ENCODE results near the gene PRSS27.

PRSS27 gene

DNA sequence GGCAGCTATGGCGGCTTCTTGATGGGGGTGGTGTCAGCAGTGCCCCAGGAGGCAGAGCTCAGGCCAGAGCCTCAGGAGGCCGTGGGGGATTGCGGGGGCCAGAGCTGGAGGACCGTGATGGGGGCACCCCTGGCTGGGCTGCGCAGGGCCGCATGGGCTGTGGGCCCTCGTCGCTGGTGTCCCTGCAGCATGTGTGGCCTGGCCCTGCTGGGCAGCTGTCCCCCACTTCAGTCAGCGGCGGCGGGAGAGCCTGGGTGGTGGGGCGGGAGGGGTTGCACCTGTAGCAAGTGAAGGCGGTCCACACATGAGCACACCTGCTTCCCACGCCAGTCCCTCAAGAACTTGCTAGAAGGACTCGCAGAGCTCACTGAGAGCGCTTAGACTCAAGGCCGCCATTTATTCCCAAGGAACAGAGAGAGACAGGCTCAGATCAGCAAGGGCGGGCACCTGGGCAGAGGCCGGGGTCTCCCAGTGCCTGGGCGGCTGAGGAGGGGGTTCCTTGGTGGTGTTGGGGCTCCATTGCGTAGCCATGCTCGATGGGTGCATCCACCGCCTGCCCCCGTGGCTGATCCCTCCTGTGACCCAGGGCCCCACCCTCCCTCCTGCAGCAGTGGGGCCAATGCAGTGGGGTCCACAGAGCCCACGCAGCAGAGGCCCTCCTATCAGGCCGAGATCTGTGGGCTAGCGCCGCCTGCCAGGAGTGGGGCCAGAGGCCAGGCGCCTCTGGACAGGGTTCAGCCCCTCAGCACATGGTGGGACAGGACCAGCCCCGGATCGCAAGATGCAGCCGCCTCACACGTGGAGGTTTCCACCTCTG, 15.7 kb downstream of the PRSS27 start:
- Histone ChIP-seq H3K27me3 (ENCODE audit: control insufficient read depth, low read length) (no peaks in the 10 kb centered on the region), H3K9me2 (replicated peaks; ENCODE audit: control insufficient read depth, low read length) (no peaks in the 10 kb centered on the region), H3K4me1 (ENCODE audit: control insufficient read depth, low read length) (no peaks in the 10 kb centered on the region), H3K27ac (ENCODE audit: low read depth, low read length) (no peak overlapping the region), H4K20me1 (ENCODE audit: control insufficient read depth, insufficient read depth, low read depth, low read length) (no peaks in the 10 kb centered on the region), H3K4me3 (ENCODE audit: low read length) (no peak overlapping the region), H3K36me3 (ENCODE audit: control insufficient read depth, low read length) (peaks cover 15% of the 10 kb centered on the region; the same call in 1 of the 2 replicates), H3K4me2 (ENCODE audit: low read length) (no peak overlapping the region), H3K79me2 (ENCODE audit: control insufficient read depth, low read length) (no peaks in the 10 kb centered on the region), H3K9me3 (ENCODE audit: control insufficient read depth, insufficient read depth, low read length) (no peaks in the 10 kb centered on the region), H3F3A (ENCODE audit: control insufficient read depth, insufficient read depth) (no peaks in the 10 kb centered on the region)
- no peak for TF ChIP-seq EZH2phosphoT487 (IDR thresholded peaks at IDR 0.05; ENCODE audit: borderline replicate concordance, low read length)
- TF ChIP-seq, protein P1, sequence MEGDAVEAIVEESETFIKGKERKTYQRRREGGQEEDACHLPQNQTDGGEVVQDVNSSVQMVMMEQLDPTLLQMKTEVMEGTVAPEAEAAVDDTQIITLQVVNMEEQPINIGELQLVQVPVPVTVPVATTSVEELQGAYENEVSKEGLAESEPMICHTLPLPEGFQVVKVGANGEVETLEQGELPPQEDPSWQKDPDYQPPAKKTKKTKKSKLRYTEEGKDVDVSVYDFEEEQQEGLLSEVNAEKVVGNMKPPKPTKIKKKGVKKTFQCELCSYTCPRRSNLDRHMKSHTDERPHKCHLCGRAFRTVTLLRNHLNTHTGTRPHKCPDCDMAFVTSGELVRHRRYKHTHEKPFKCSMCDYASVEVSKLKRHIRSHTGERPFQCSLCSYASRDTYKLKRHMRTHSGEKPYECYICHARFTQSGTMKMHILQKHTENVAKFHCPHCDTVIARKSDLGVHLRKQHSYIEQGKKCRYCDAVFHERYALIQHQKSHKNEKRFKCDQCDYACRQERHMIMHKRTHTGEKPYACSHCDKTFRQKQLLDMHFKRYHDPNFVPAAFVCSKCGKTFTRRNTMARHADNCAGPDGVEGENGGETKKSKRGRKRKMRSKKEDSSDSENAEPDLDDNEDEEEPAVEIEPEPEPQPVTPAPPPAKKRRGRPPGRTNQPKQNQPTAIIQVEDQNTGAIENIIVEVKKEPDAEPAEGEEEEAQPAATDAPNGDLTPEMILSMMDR (IDR thresholded peaks at IDR 0.05; ENCODE audit: low read depth, low read length, poor library complexity, severe bottlenecking), result no peak

DNA sequence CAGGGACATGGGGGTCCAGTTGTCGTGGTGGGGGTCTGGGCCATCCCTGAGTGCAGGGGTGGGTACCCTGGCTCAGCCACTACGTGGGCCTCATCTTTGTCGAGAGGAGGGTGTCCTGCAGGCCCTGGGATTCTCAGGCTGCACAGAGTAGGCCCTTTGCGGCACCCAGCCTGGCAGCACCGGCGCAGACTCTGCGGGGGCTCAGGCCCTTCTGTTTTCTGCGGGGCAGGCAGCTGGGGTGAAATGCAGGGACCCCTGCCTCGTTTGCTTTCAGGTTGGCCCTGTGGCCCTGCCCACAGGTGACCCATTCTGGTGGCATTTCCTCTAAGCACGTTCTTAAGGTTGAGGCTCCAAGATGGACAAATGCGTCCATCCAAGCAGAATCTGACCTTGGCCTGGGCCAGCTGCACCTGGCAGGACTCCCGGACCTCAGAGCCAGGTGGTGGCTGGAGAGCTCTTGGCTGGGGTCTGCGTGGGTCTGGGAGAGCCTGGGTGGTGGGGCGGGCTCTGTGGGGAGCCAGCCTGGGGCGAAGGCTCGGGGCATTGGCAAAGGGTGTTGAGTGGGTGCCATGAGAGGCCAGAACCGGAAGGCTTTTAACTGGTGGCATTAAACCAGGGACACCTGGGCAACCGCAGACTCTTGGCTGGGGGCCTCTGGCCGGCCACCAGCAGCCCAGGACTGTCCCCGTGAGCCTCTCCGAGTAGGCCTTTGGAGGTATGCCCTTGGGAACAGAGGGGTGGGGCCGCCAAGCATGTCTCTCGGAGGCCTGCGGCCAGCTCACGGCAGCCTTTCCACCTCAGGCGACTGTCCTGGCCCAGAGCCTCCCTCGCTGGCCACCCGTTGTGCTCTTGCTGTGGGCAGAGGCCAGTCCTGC, 16.9 kb downstream of the PRSS27 start:
- H3K4me3 ChIP-seq (ENCODE audit: low read length), result no peak overlapping the region
- no peak overlapping the region for H3K27ac ChIP-seq (ENCODE audit: low read depth, low read length)
- H3K79me2 ChIP-seq (ENCODE audit: control insufficient read depth, low read length), result no peaks in the 10 kb centered on the region
- TF ChIP-seq, protein P1 (IDR thresholded peaks at IDR 0.05; ENCODE audit: low read depth, low read length, poor library complexity, severe bottlenecking), result no peak
- H3K27me3 ChIP-seq (ENCODE audit: control insufficient read depth, low read length), result no peaks in the 10 kb centered on the region
- no peaks in the 10 kb centered on the region for H3K4me1 ChIP-seq (ENCODE audit: control insufficient read depth, low read length)
- peaks cover 15% of the 10 kb centered on the region; the same call in 1 of the 2 replicates for H3K36me3 ChIP-seq (ENCODE audit: control insufficient read depth, low read length)
- H3F3A ChIP-seq (ENCODE audit: control insufficient read depth, insufficient read depth), result no peaks in the 10 kb centered on the region
- no peaks in the 10 kb centered on the region for H4K20me1 ChIP-seq (ENCODE audit: control insufficient read depth, insufficient read depth, low read depth, low read length)
- H3K9me2 ChIP-seq (replicated peaks; ENCODE audit: control insufficient read depth, low read length), result no peaks in the 10 kb centered on the region
- H3K4me2 ChIP-seq (ENCODE audit: low read length), result no peak overlapping the region
- no peaks in the 10 kb centered on the region for H3K9me3 ChIP-seq (ENCODE audit: control insufficient read depth, insufficient read depth, low read length)

DNA sequence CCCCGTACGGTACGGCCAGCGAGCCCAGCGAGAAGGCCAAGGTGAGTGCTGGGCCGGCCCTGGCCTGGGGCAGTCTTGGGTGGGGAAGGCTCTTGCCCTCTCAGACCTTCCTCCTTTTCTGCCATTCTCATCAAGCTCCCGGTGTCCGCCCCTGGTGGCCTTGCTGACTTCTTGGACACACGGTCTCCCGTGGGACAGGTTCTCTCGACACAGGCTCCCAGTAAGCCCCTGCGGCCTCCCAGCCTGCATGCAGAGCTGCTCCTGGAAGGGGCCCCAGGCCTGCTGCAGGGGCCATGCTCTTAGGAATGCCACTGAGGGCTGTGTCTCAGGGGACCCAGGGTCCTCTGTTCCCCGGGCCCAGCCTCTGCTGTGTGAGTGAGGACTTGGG, 17.6 kb downstream of the PRSS27 start:
- Histone ChIP-seq H3K27ac (ENCODE audit: low read depth, low read length) (no peak overlapping the region), H3K4me2 (ENCODE audit: low read length) (no peak overlapping the region), H3K9me2 (replicated peaks; ENCODE audit: control insufficient read depth, low read length) (no peaks in the 10 kb centered on the region), H4K20me1 (ENCODE audit: control insufficient read depth, insufficient read depth, low read depth, low read length) (no peaks in the 10 kb centered on the region), H3K9me3 (ENCODE audit: control insufficient read depth, insufficient read depth, low read length) (no peaks in the 10 kb centered on the region), H3F3A (ENCODE audit: control insufficient read depth, insufficient read depth) (no peaks in the 10 kb centered on the region), H3K27me3 (ENCODE audit: control insufficient read depth, low read length) (no peaks in the 10 kb centered on the region), H3K79me2 (ENCODE audit: control insufficient read depth, low read length) (no peaks in the 10 kb centered on the region), H3K36me3 (ENCODE audit: control insufficient read depth, low read length) (peaks cover 11% of the 10 kb centered on the region; the same call in 1 of the 2 replicates), H3K4me3 (ENCODE audit: low read length) (no peak overlapping the region), H3K4me1 (ENCODE audit: control insufficient read depth, low read length) (no peaks in the 10 kb centered on the region)
- no peak for TF ChIP-seq EZH2phosphoT487 (IDR thresholded peaks at IDR 0.05; ENCODE audit: borderline replicate concordance, low read length)
- TF ChIP-seq, protein P1 (IDR thresholded peaks at IDR 0.05; ENCODE audit: low read depth, low read length, poor library complexity, severe bottlenecking), result no peak

Data from DOHH2 (cell line).